ENCODE results near the gene CCL16. TPM values are rescaled to one million over a fixed set of nuclear protein-coding genes. Genes with fewer than 3 reads are reported as not detected.
"Not testable (repeated sequence)": the region's sequence is repeated elsewhere in the genome, so short reads cannot be mapped to it uniquely, and the experiment has no call there.

CCL16 gene, protein sequence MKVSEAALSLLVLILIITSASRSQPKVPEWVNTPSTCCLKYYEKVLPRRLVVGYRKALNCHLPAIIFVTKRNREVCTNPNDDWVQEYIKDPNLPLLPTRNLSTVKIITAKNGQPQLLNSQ
- polyA plus RNA-seq (2013, experiment 1 of 2), result not detected
- not detected for polyA plus RNA-seq (2013, experiment 2 of 2)

DNA sequence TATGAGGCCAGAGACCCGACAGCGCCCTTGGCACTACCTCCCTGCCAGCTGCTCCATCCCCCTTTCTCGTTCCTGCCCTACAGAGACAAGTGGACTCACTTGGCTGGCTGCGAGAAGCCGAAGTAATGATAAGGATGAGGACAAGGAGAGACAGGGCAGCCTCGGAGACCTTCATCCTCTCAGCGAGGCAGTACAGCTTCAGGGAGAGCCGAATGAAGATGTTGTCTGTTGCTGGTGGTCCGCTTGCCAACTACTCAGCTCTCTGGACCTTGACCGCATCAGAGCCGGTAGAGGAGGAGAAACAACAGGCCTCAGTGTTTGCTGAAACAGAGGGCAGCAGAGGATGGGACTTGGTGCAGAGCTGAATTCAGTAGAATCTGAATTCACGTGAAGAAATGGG lies at the start of gene CCL16:
Gene CCL16, minus strand, starts transcription at position 252 of the 400 bp plus-strand sequence. Its CDS starts 77 bp downstream, at position 175.
- Histone ChIP-seq H3K27me3 (ENCODE audit: insufficient read depth, low read length) (no peaks in the 10 kb centered on the region), H3K4me3 (ENCODE audit: low read length) (no peak within 1 kb of the TSS), H3K9ac (ENCODE audit: low read depth, low read length) (no peak within 1 kb of the TSS), H3K36me3 (ENCODE audit: insufficient read depth, low read length) (no peaks in the 10 kb centered on the region), H3K4me1 (ENCODE audit: insufficient read depth, low read length) (no peaks in the 10 kb centered on the region), H3K27ac (ENCODE audit: low read depth, low read length) (no peak within 1 kb of the TSS), H3K9me3 (ENCODE audit: insufficient read depth, low read depth, low read length) (no peaks in the 10 kb centered on the region)
- WGBS, result 95% methylated on average over 12 of the region's 12 CpGs

DNA sequence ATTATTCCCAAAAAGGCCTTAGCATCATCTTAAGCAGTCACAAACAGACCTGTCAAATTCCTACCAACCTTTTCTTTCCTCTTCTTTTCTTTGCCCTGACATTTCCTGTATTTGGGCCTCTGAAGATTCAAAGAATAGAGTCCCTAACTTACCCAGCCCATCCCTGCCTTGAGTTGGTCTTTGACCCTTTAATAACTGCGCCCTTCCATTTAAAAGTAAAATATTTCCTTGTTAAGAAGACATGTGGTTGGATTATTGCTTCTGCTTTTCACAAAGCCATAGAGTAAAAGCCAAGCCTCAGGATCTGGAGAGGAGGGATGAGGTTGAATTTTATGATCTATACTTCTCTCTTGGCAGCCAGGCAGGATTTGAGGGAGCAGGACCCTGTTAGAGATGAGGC lies 49.7 kb upstream of the CCL16 start:
- Histone ChIP-seq H3K27me3 (ENCODE audit: insufficient read depth, low read length) (no peaks in the 10 kb centered on the region), H3K4me1 (ENCODE audit: insufficient read depth, low read length) (no peaks in the 10 kb centered on the region), H3K9ac (ENCODE audit: low read depth, low read length) (no peak overlapping the region), H3K27ac (ENCODE audit: low read depth, low read length) (no peak overlapping the region), H3K9me3 (ENCODE audit: insufficient read depth, low read depth, low read length) (no peaks in the 10 kb centered on the region), H3K36me3 (ENCODE audit: insufficient read depth, low read length) (no peaks in the 10 kb centered on the region), H3K4me3 (ENCODE audit: low read length) (no peak overlapping the region)
- 100% methylated on average over 1 of the region's 1 CpG for WGBS

DNA sequence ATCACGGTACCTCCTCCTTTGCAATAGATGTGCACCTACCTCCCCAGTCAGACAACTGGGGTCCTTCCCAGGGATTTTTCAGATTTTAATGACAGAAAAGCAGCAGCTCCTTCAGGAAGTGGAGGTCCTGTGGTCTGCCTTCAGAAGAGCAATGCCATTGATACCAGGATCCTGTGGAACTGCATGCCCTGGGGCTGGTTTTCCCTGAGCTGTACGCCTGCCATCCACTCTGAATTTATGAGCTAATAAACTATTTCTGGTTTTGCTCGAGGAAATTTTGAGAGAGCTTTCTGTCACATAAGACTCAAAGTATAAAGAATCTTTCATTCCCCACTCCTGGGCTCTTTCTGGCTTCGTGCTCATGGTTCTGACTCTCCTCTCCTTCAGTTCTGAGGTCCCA lies 46.5 kb upstream of the CCL16 start:
- Histone ChIP-seq H3K27me3 (ENCODE audit: insufficient read depth, low read length) (no peaks in the 10 kb centered on the region), H3K27ac (ENCODE audit: low read depth, low read length) (no peak overlapping the region), H3K4me3 (ENCODE audit: low read length) (no peak overlapping the region), H3K4me1 (ENCODE audit: insufficient read depth, low read length) (no peaks in the 10 kb centered on the region), H3K9ac (ENCODE audit: low read depth, low read length) (no peak overlapping the region), H3K9me3 (ENCODE audit: insufficient read depth, low read depth, low read length) (no peaks in the 10 kb centered on the region; the same call in 1 of the 2 replicates), H3K36me3 (ENCODE audit: insufficient read depth, low read length) (no peaks in the 10 kb centered on the region)
- 82% methylated on average over 4 of the region's 4 CpGs for WGBS

DNA sequence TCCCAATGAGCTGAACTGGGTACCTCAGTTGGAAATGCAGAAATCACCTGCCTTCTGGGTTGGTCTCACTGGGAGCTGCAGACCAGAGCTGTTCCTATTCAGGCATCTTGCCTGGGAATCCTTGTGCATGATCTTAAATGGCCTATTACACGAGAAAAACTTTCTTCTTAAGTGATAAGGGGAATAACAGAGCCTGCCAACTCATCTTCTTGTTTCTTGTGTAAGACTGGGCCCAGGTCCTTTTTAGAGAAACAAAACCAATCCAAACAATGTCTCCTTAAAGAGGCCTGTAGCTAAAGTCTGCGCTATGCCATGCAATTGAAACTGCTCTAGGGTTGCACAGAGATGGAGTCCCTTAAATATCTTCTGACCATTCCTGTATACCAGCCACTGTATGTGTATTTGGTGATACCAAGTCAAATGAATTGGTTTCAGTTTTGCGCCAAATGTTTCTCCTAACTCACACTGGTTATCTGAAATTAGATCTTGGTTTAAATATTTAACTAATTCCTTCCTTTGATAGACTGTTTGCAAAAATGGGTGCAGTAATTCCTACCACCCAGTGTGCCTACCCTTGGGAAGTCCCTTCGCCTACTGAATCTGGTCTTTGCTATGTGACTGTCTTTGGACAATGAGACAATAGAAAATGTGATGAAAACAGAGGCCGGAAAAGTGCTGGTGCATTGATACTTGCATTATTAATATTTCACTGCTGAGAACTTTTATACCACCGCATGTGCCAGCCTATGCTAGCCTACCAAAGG lies 43.0 kb upstream of the CCL16 start:
- H3K4me1 ChIP-seq (ENCODE audit: insufficient read depth, low read length), result no peaks in the 10 kb centered on the region
- no peak overlapping the region for H3K27ac ChIP-seq (ENCODE audit: low read depth, low read length)
- WGBS, result 98% methylated on average over 5 of the region's 6 CpGs
- H3K9me3 ChIP-seq (ENCODE audit: insufficient read depth, low read depth, low read length), result no peaks in the 10 kb centered on the region; the same call in 1 of the 2 replicates
- no peaks in the 10 kb centered on the region for H3K27me3 ChIP-seq (ENCODE audit: insufficient read depth, low read length)
- H3K4me3 ChIP-seq (ENCODE audit: low read length), result no peak overlapping the region
- H3K36me3 ChIP-seq (ENCODE audit: insufficient read depth, low read length), result no peaks in the 10 kb centered on the region
- H3K9ac ChIP-seq (ENCODE audit: low read depth, low read length), result no peak overlapping the region

DNA sequence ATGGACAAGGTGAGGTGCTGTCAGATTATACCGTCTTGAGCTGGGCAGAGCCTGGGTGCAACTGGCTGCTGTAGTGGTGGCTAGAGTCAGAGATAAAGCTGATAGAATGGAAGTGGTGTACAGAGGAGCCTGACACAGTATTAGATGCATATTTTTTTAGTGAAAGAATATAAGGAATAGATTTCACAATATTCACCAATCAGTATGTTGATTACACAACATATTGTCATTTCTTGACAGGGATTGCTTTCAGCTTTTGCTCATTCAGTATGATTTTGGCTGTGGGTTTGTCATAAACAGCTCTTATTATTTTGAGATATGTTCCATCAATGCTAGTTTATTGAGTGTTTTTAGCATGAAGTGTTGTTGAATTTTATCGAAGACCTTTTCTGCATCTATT lies 38.1 kb upstream of the CCL16 start:
- Histone ChIP-seq H3K27me3 (ENCODE audit: insufficient read depth, low read length) (no peaks in the 10 kb centered on the region), H3K27ac (ENCODE audit: low read depth, low read length) (no peak overlapping the region), H3K9ac (ENCODE audit: low read depth, low read length) (no peak overlapping the region), H3K9me3 (ENCODE audit: insufficient read depth, low read depth, low read length) (no peaks in the 10 kb centered on the region; the same call in 1 of the 2 replicates), H3K36me3 (ENCODE audit: insufficient read depth, low read length) (no peaks in the 10 kb centered on the region), H3K4me3 (ENCODE audit: low read length) (no peak overlapping the region), H3K4me1 (ENCODE audit: insufficient read depth, low read length) (no peaks in the 10 kb centered on the region)
- 89% methylated on average over 2 of the region's 2 CpGs for WGBS

DNA sequence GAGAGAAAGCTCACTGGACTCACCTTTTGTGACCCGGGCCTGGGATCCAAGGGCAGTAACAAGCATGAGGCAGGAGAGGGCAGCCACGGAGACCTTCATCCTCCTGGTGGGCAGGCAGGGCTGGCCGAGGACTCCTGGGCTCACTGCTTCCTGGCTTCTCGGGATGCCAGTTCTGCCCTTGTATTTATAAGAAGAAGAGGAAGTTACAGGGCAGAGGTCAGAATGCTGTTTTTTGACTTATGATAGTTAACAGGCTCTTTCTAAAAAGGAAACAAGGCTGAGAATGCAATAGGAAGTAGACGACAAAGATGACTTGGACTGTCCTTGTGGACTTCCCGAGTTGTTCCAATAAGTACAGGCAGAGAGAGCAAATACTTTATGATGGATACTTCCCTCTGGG lies 36.5 kb upstream of the CCL16 start, which contains the start of gene CCL23:
Gene CCL23, minus strand, starts transcription at position 174 of the 400 bp plus-strand sequence. Its CDS starts 75 bp downstream, at position 99.
- H3K9me3 ChIP-seq (ENCODE audit: insufficient read depth, low read depth, low read length), result no peaks in the 10 kb centered on the region; the same call in 1 of the 2 replicates
- H3K27me3 ChIP-seq (ENCODE audit: insufficient read depth, low read length), result no peaks in the 10 kb centered on the region
- H3K27ac ChIP-seq (ENCODE audit: low read depth, low read length), result no peak within 1 kb of the TSS
- H3K4me3 ChIP-seq (ENCODE audit: low read length), result no peak within 1 kb of the TSS
- H3K9ac ChIP-seq (ENCODE audit: low read depth, low read length), result no peak within 1 kb of the TSS
- WGBS, result 81% methylated on average over 6 of the region's 6 CpGs
- H3K36me3 ChIP-seq (ENCODE audit: insufficient read depth, low read length), result no peaks in the 10 kb centered on the region
- H3K4me1 ChIP-seq (ENCODE audit: insufficient read depth, low read length), result no peaks in the 10 kb centered on the region

DNA sequence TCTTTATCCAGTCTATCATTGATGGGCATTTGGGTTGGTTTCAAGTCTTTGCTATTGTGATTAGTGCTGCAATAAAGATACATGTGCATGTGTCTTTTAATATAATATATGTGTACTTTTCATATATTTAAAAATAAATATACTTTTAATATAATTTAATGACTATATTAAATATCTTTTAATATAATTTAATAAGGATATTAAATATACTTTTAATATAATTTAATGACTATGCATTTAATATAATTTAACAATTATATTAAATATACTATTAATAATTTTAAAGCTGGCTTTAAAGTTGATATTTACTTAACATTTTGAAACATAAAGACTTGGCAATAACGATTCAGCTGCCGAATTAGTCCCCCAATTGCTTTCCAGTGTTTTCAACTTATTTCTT lies 35.3 kb upstream of the CCL16 start:
- H3K27me3 ChIP-seq (ENCODE audit: insufficient read depth, low read length), result no peaks in the 10 kb centered on the region
- no peaks in the 10 kb centered on the region for H3K9me3 ChIP-seq (ENCODE audit: insufficient read depth, low read depth, low read length)
- no peak overlapping the region for H3K27ac ChIP-seq (ENCODE audit: low read depth, low read length)
- no peak overlapping the region for H3K4me3 ChIP-seq (ENCODE audit: low read length)
- no peaks in the 10 kb centered on the region for H3K4me1 ChIP-seq (ENCODE audit: insufficient read depth, low read length)
- no peak overlapping the region for H3K9ac ChIP-seq (ENCODE audit: low read depth, low read length)
- H3K36me3 ChIP-seq (ENCODE audit: insufficient read depth, low read length), result no peaks in the 10 kb centered on the region
- WGBS, result no CpG with 5 or more reads among the region's 2 CpGs

DNA sequence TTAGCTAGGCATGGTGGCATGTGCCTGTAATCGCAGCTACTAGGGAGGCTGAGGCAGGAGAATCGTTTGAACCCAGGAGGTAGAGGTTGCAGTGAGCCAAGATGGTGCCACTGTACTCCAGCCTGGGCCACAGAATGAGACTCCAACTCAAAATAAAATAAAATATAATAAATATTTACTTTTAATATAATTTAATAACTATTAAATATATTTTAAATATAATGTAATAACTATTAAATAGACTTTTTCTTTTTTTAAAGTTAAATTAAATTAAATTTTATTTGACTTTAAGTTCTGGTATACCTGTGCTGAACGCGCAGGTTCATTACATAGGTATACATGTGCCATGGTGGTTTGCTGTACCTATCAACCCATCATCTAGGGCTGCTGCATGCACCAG lies 34.6 kb upstream of the CCL16 start:
- H3K27ac ChIP-seq (ENCODE audit: low read depth, low read length); H3K9ac ChIP-seq (ENCODE audit: low read depth, low read length); H3K9me3 ChIP-seq (ENCODE audit: insufficient read depth, low read depth, low read length); H3K27me3 ChIP-seq (ENCODE audit: insufficient read depth, low read length); H3K4me1 ChIP-seq (ENCODE audit: insufficient read depth, low read length); H3K36me3 ChIP-seq (ENCODE audit: insufficient read depth, low read length); H3K4me3 ChIP-seq (ENCODE audit: low read length): not testable (repeated sequence)
- WGBS, result 91% methylated on average over 4 of the region's 4 CpGs

DNA sequence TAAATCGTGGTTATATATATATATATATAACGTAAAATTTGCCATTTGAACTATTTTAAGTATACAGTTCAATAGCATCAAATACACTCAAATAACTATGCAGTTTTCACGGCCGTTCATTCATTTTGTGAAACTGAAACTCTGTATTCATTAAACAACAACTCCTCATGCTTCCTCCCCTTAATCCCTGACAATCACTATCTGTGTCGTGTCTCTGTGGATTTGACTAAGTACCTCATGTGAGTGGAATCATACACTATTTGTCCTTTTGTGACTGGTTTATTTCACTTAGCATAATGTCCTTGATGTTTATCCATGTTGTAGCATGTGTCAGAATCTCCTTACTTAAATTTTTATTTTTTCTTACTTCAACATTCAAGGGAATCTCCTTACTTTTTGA lies 33.6 kb upstream of the CCL16 start:
- H3K27ac ChIP-seq (ENCODE audit: low read depth, low read length), result no peak overlapping the region
- H3K9me3 ChIP-seq (ENCODE audit: insufficient read depth, low read depth, low read length), result peaks cover 2% of the 10 kb centered on the region
- no peak overlapping the region for H3K4me3 ChIP-seq (ENCODE audit: low read length)
- no peaks in the 10 kb centered on the region for H3K4me1 ChIP-seq (ENCODE audit: insufficient read depth, low read length)
- no peaks in the 10 kb centered on the region for H3K27me3 ChIP-seq (ENCODE audit: insufficient read depth, low read length)
- H3K9ac ChIP-seq (ENCODE audit: low read depth, low read length), result no peak overlapping the region
- WGBS, result 91% methylated on average over 4 of the region's 5 CpGs
- H3K36me3 ChIP-seq (ENCODE audit: insufficient read depth, low read length), result no peaks in the 10 kb centered on the region

DNA sequence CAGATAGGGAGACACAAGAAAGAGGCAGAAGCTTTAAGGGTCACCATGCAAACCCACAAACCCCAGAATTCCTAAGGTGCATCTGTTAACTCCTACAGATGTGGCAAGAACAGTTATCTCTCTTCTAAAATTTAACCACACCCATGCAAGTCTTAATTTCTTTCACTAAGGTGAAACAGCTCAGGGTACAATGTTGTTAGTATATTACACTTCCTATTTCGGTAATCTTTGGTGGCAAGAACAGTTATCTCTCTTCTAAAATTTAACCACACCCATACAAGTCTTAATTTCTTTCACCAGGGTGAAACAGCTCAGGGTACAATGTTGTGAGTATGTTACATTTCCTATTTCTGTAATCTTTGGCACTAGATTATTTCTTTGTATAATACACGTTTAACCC lies 29.9 kb upstream of the CCL16 start:
- Histone ChIP-seq H3K9me3 (ENCODE audit: insufficient read depth, low read depth, low read length) (peaks cover 19% of the 10 kb centered on the region), H3K4me1 (ENCODE audit: insufficient read depth, low read length) (no peaks in the 10 kb centered on the region), H3K27ac (ENCODE audit: low read depth, low read length) (no peak overlapping the region), H3K36me3 (ENCODE audit: insufficient read depth, low read length) (no peaks in the 10 kb centered on the region), H3K9ac (ENCODE audit: low read depth, low read length) (no peak overlapping the region), H3K27me3 (ENCODE audit: insufficient read depth, low read length) (no peaks in the 10 kb centered on the region), H3K4me3 (ENCODE audit: low read length) (no peak overlapping the region)
- 87% methylated on average over 1 of the region's 2 CpGs for WGBS

DNA sequence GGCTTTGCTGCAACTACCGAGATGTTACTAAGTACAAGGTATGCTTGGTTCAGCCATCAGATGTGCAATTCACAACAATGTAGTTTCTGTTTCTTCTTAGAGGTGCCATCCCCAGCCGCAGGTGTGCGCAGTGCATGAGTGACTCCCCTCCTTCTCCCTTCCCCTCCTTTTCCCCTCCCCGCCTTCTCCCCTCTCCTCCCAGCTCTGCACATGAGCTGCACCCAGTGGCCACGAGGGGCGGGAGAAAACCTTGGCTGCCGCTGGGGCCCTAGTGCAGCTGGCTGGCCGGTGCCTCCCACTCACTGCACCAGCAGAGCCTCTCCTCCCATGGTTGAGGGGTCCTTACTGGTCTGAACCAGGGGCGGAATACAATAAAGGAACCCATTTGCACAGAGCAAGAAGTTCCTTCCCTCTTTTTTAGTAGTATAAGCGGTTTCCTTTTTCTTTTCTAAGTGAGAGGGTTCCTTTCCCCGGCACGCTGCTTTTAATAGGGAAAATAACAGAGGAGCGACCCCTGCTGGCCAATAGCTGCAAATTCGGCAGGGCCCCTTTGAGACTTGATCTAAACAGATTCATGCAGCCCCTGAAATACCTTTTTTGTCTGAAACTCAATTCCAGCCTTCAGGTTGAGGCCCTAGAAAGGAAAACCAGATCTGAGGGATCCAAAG lies 27.8 kb upstream of the CCL16 start:
- H3K27me3 ChIP-seq (ENCODE audit: insufficient read depth, low read length), result no peaks in the 10 kb centered on the region
- no peak overlapping the region for H3K27ac ChIP-seq (ENCODE audit: low read depth, low read length)
- no peak overlapping the region for H3K9ac ChIP-seq (ENCODE audit: low read depth, low read length)
- H3K4me3 ChIP-seq (ENCODE audit: low read length), result no peak overlapping the region
- peaks cover 19% of the 10 kb centered on the region for H3K9me3 ChIP-seq (ENCODE audit: insufficient read depth, low read depth, low read length)
- H3K4me1 ChIP-seq (ENCODE audit: insufficient read depth, low read length), result no peaks in the 10 kb centered on the region
- no peaks in the 10 kb centered on the region for H3K36me3 ChIP-seq (ENCODE audit: insufficient read depth, low read length)
- WGBS, result 76% methylated on average over 14 of the region's 14 CpGs
